ENCODE results near the gene BORCS6. TPM values are rescaled to one million over a fixed set of nuclear protein-coding genes. Genes with fewer than 3 reads are reported as not detected.
A peak's percentile ranks its signal among the peaks of the same experiment; 100 is the strongest.

BORCS6 gene
- total RNA-seq, 3 donors from 2014 or later (not counting 1 experiment from before 2014, with no cell fraction given) = 10.2 to 15.6 (median 11.6) TPM

DNA sequence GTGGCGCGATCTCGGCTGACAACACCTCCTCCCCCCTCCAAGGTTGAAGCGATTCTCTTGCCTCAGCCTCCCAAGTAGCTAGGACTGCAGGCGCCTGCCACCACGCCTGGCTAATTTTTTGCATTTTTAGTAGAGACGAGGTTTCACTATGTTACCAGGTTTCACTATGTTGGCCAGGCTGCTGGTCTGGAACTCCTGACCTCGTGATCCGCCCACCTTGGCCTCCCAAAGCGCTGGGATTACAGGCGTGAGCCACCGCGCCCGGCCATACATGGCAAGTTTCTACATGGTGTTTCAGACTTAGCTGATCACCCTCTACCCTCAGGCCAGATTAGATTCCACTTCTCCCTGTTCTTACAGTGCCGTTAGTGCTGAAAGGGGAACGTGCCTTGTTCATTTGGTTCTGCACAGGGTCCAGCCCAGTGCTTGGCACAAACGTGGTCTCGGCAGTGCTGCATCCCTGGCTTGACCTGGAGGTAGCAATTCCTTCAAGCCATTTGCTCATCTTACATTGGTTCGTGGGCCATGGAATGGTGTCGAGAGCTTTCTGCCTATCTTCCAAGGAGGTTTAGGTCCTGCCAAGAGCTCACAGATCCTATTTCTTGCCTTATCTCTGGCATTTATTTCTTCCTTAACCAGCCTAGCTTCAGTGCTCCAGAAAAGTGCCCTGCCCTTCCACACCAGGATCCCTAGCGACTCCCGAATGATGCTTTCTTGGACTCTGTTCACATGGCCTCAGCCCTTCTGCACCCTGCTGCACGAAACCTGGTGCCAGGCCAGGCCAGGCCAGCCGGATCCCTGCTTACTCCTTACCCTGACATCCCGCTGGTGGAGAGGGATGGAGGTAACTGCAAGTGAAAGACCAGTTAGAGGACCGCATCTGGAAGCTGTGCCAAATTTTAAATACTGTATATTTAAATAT is 35.2 kb upstream of the BORCS6 start:
- Mint-ChIP-seq H3K27ac (peak overlapping the region; percentile 100), H3K4me3 (peak overlapping the region; percentile 63), H3K36me3 (peaks cover 20% of the 10 kb centered on the region), H3K27me3 (ENCODE audit: low read depth in 2 of 2) (peaks cover 8 to 9% of the 10 kb centered on the region in 2 donors), H3K9me3 (peaks cover 0 to 4% of the 10 kb centered on the region in 2 donors), H3K4me1 (peaks cover 57 to 59% of the 10 kb centered on the region in 2 donors)
- DNase-seq = peak in 1 of 2 donors; percentile 19
- Histone ChIP-seq H3K9me3 (ENCODE audit: control insufficient read depth, insufficient read depth, low read length) (no peaks in the 10 kb centered on the region), H3K27me3 (ENCODE audit: control insufficient read depth, insufficient read depth, low read length) (no peaks in the 10 kb centered on the region), H3K36me3 (ENCODE audit: control insufficient read depth, insufficient read depth, low read length) (peaks cover 32% of the 10 kb centered on the region), H3K4me1 (ENCODE audit: control insufficient read depth, insufficient read depth, low read length) (peaks cover 46% of the 10 kb centered on the region), H3K4me3 (ENCODE audit: low read length) (no peak overlapping the region), H3K27ac (ENCODE audit: low read length) (no peak overlapping the region)
- WGBS (ENCODE audit: insufficient coverage) = 94% methylated on average over 24 of the region's 26 CpGs
- TF ChIP-seq, protein P1, sequence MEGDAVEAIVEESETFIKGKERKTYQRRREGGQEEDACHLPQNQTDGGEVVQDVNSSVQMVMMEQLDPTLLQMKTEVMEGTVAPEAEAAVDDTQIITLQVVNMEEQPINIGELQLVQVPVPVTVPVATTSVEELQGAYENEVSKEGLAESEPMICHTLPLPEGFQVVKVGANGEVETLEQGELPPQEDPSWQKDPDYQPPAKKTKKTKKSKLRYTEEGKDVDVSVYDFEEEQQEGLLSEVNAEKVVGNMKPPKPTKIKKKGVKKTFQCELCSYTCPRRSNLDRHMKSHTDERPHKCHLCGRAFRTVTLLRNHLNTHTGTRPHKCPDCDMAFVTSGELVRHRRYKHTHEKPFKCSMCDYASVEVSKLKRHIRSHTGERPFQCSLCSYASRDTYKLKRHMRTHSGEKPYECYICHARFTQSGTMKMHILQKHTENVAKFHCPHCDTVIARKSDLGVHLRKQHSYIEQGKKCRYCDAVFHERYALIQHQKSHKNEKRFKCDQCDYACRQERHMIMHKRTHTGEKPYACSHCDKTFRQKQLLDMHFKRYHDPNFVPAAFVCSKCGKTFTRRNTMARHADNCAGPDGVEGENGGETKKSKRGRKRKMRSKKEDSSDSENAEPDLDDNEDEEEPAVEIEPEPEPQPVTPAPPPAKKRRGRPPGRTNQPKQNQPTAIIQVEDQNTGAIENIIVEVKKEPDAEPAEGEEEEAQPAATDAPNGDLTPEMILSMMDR (IDR thresholded peaks at IDR 0.05) = no peak
- no peak for ATAC-seq
- intact Hi-C loops (cut with micrococcal nuclease) = no loop called here

DNA sequence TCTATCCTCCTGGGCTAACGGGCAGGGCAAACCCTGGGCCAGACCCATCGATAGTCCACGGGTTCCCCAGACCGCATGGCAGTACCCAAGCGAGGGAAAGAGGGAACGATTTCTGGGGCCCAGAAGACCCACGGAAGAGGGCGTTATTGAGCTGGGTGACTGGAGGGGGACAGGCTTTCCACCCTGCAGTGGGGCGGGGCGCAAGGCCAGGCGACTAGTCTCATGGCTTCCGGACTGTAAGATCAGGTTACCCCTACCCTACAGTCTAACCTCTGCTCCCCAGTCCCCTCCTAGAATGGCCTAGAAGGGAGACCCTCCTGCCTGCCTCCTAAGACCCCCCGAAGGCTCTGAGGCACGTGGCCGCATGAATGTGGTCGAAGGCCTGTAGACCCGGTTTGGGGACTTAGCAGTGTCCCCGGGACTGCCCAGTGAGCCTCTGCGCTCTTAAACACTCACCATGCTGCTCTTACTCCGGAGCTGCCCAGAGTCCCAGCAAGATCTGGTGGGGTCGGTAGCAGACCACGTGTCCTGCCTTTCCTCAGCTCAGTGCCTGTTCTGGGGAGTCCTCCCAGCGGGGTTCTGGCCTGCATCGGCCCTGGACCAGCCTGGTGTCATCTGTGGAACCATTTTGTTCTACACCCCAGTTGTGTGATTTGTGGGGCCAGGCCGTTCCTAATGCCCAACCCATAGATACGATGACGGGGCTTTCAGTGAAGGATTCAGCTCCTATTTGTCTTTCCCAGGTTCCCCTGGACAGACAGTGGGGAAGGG is 33.6 kb upstream of the BORCS6 start:
- Histone ChIP-seq H3K4me1 (ENCODE audit: control insufficient read depth, insufficient read depth, low read length) (peaks cover 50% of the 10 kb centered on the region), H3K27me3 (ENCODE audit: control insufficient read depth, insufficient read depth, low read length) (no peaks in the 10 kb centered on the region), H3K36me3 (ENCODE audit: control insufficient read depth, insufficient read depth, low read length) (peaks cover 20% of the 10 kb centered on the region), H3K4me3 (ENCODE audit: low read length) (peak overlapping the region; percentile 73), H3K27ac (ENCODE audit: low read length) (peak overlapping the region; percentile 93), H3K9me3 (ENCODE audit: control insufficient read depth, insufficient read depth, low read length) (no peaks in the 10 kb centered on the region)
- peaks cover 8 to 9% of the 10 kb centered on the region in 2 donors for H3K27me3 Mint-ChIP-seq (ENCODE audit: low read depth in 2 of 2)
- peak; percentile 8 to 29 (median 10) for ATAC-seq
- peak overlapping the region; percentile 100 for H3K27ac Mint-ChIP-seq
- 25% methylated on average over 27 of the region's 27 CpGs for WGBS (ENCODE audit: insufficient coverage)
- peaks cover 7% of the 10 kb centered on the region for H3K36me3 Mint-ChIP-seq
- peaks cover 0 to 4% of the 10 kb centered on the region in 2 donors for H3K9me3 Mint-ChIP-seq
- TF ChIP-seq, protein P1 (IDR thresholded peaks at IDR 0.05) = no peak
- peak overlapping the region; percentile 99 for H3K4me3 Mint-ChIP-seq
- DNase-seq = peak; percentile 55 to 72
- H3K4me1 Mint-ChIP-seq = peaks cover 54 to 60% of the 10 kb centered on the region in 2 donors
- intact Hi-C loops (cut with micrococcal nuclease) = loop anchor here (2.0 kb wide), 1 partner anchor 77 kb away; no protein-coding TSS in a partner anchor

DNA sequence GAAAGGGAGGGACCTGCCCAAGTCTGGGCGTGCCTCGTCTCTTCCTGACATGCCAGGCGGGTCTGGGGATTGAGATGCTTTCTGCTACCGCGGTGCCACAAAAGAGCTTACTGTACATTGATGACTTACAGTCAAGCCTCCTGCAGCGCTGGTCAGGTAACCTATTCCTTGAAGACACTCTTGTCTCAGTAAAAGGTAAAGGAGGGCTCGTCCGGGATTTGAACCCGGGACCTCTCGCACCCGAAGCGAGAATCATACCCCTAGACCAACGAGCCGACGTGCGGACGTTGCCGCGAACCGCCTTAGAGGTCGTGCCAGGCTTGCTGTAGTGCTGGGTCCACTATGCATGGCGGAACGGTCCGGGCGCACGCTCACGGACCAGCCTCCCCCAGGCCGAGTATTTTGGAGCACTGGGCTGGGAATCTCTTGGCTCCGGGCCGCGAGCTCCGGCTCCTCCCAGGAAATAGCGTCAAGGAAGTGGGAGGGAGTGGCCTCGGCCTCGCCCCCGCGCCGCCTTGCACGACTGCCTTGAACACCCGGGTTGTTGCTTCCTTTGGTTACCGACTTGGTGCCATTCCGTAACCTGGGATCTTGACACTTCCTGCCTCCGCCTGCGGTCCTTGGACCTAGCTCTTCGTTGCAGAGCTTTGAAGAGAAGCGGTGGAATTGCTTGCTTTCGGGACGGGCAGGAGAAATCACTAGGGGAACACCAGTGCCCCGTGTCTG is 32.8 kb upstream of the BORCS6 start:
- Histone ChIP-seq H3K4me3 (ENCODE audit: low read length) (peak overlapping the region; percentile 73), H3K27me3 (ENCODE audit: control insufficient read depth, insufficient read depth, low read length) (no peaks in the 10 kb centered on the region), H3K9me3 (ENCODE audit: control insufficient read depth, insufficient read depth, low read length) (no peaks in the 10 kb centered on the region), H3K27ac (ENCODE audit: low read length) (peak overlapping the region; percentile 93), H3K36me3 (ENCODE audit: control insufficient read depth, insufficient read depth, low read length) (peaks cover 13% of the 10 kb centered on the region), H3K4me1 (ENCODE audit: control insufficient read depth, insufficient read depth, low read length) (peaks cover 50% of the 10 kb centered on the region)
- WGBS (ENCODE audit: insufficient coverage) = under 1% methylated on average over 49 of the region's 49 CpGs
- peak; percentile 92 to 96 for DNase-seq
- Mint-ChIP-seq H3K4me1 (peaks cover 53 to 59% of the 10 kb centered on the region in 2 donors), H3K9me3 (peaks cover 0 to 4% of the 10 kb centered on the region in 2 donors), H3K36me3 (peaks cover 7% of the 10 kb centered on the region), H3K27ac (peak overlapping the region; percentile 100), H3K4me3 (peak overlapping the region; percentile 99), H3K27me3 (ENCODE audit: low read depth in 2 of 2) (peaks cover 8 to 9% of the 10 kb centered on the region in 2 donors)
- TF ChIP-seq, protein P1 (IDR thresholded peaks at IDR 0.05) = no peak
- intact Hi-C loops (cut with micrococcal nuclease) = loop anchor here (1.0 to 2.0 kb wide), 4 partner anchors 25 to 102 kb away; no protein-coding TSS in a partner anchor
- peak; percentile 39 to 64 (median 58) for ATAC-seq

Data from natural killer cell (primary cell).